Neuronal stem cell (in vitro differentiated cells): ENCODE results near the gene SIK3.

Experiments used
- DNase-seq: peaks from one replicate; pipeline ENCODE4 v3.0.0-alpha.2; 2013; ENCODE audit warnings: low spot score
- H2AFZ ChIP-seq: one replicate; pipeline ENCODE4 v1.6.1; 2013; ENCODE audit warnings: mild to moderate bottlenecking, low read length, inconsistent platforms
- H2AK5ac ChIP-seq: 2 replicates; pipeline ENCODE4 v1.6.1; 2013; ENCODE audit warnings: low read depth, mild to moderate bottlenecking, inconsistent platforms, low read length, moderate library complexity, mixed read lengths
- H2BK120ac ChIP-seq: 2 replicates; pipeline ENCODE4 v1.6.1; 2013; ENCODE audit warnings: low read depth, mild to moderate bottlenecking, inconsistent platforms, low read length, moderate library complexity, mixed read lengths
- H2BK12ac ChIP-seq: one replicate; pipeline ENCODE4 v1.6.1; 2013; ENCODE audit warnings: low read length, inconsistent platforms
- H2BK15ac ChIP-seq: 2 replicates; pipeline ENCODE4 v1.6.1; 2013; ENCODE audit warnings: mild to moderate bottlenecking, low read length, inconsistent platforms, mixed read lengths
- H2BK5ac ChIP-seq: one replicate; pipeline ENCODE4 v1.6.1; 2013; ENCODE audit warnings: inconsistent platforms, mild to moderate bottlenecking, low read length, moderate library complexity
- H3K14ac ChIP-seq: one replicate; pipeline ENCODE4 v1.6.1; 2013; ENCODE audit warnings: low read length, inconsistent platforms
- H3K18ac ChIP-seq: 2 replicates; pipeline ENCODE4 v1.6.1; 2013; ENCODE audit warnings: low read length, inconsistent platforms
- H3K23ac ChIP-seq: 2 replicates; pipeline ENCODE4 v1.6.1; 2013; ENCODE audit warnings: low read depth, mild to moderate bottlenecking, mixed read lengths, low read length, inconsistent platforms; ENCODE audit not compliant: poor library complexity
- H3K27ac ChIP-seq: replicated peaks from 3 replicates; pipeline ENCODE4 v1.5.1; 2013; ENCODE audit warnings: low read length, inconsistent platforms
- H3K27me3 ChIP-seq, 3 experiments: 2 replicates each; pipeline ENCODE4 v1.6.1; 2013; ENCODE audit warnings: low read length in 3 of 3, mild to moderate bottlenecking in 2 of 3, inconsistent platforms in 1 of 3, low read depth in 1 of 3, mixed read lengths in 1 of 3, moderate library complexity in 1 of 3; ENCODE audit not compliant: control insufficient read depth in 3 of 3, insufficient read depth in 3 of 3
- H3K36me3 ChIP-seq, 2 donors: replicated peaks in 1 of 2; 2 replicates each; pipeline ENCODE4 v1.6.1; 2013; ENCODE audit warnings: low read length in 2 of 2; ENCODE audit not compliant: control insufficient read depth in 2 of 2, insufficient read depth in 2 of 2
- H3K4ac ChIP-seq: 2 replicates; pipeline ENCODE4 v1.6.1; 2013; ENCODE audit warnings: inconsistent platforms, mild to moderate bottlenecking, low read length, moderate library complexity
- H3K4me1 ChIP-seq, 2 donors: 1 replicate in 1 of 2; 2 replicates in 1 of 2; pipeline ENCODE4 v1.6.1; 2013; ENCODE audit warnings: low read length in 2 of 2, low read depth in 1 of 2; ENCODE audit not compliant: control insufficient read depth in 2 of 2, insufficient read depth in 1 of 2
- H3K4me2 ChIP-seq: one replicate; pipeline ENCODE4 v1.6.1; 2013; ENCODE audit warnings: mild to moderate bottlenecking, low read length, inconsistent platforms; ENCODE audit not compliant: insufficient read depth, poor library complexity, severe bottlenecking
- H3K4me3 ChIP-seq, 2 donors: 2 replicates each; pipeline ENCODE4 v1.5.1; 2013; ENCODE audit warnings: low read length in 2 of 2, mild to moderate bottlenecking in 2 of 2, inconsistent platforms in 1 of 2, moderate library complexity in 1 of 2
- H3K79me1 ChIP-seq: one replicate; pipeline ENCODE4 v1.6.1; 2013; ENCODE audit warnings: low read depth, mild to moderate bottlenecking, inconsistent platforms, low read length, moderate library complexity
- H3K9ac ChIP-seq: one replicate; pipeline ENCODE4 v1.6.1; 2013; ENCODE audit warnings: mild to moderate bottlenecking, low read depth, low read length, inconsistent platforms; ENCODE audit not compliant: poor library complexity
- H3K9me3 ChIP-seq, 2 donors: replicated peaks in 1 of 2; 2 replicates each; pipeline versions ENCODE3 to v1.6.1; 2013; ENCODE audit warnings: low read length in 2 of 2, mild to moderate bottlenecking in 2 of 2, inconsistent platforms in 1 of 2, low read depth in 1 of 2, mixed read lengths in 1 of 2, moderate library complexity in 1 of 2; ENCODE audit not compliant: control insufficient read depth in 2 of 2, insufficient read depth in 1 of 2
- H4K8ac ChIP-seq: one replicate; pipeline ENCODE4 v1.6.1; 2013; ENCODE audit warnings: low read depth, mild to moderate bottlenecking, inconsistent platforms, low read length, moderate library complexity
- H4K91ac ChIP-seq: one replicate; pipeline ENCODE4 v1.6.1; 2013; ENCODE audit warnings: low read length, low read depth, mild to moderate bottlenecking, inconsistent platforms; ENCODE audit not compliant: poor library complexity
- WGBS, 2 donors: extraction: QIAGEN DNeasy Blood & Tissue Kit; methylation state at CpG; one replicate each; pipeline ENCODE4 v1.1.7; 2013; ENCODE audit warnings: missing lambda C conversion rate in 2 of 2, mixed read lengths in 1 of 2; ENCODE audit not compliant: insufficient read length in 2 of 2, insufficient replicate concordance in 1 of 2; ENCODE audit errors: extremely low coverage in 2 of 2; 5-methylcytosine and 5-hydroxymethylcytosine counted together

The SIK3 gene

DNA sequence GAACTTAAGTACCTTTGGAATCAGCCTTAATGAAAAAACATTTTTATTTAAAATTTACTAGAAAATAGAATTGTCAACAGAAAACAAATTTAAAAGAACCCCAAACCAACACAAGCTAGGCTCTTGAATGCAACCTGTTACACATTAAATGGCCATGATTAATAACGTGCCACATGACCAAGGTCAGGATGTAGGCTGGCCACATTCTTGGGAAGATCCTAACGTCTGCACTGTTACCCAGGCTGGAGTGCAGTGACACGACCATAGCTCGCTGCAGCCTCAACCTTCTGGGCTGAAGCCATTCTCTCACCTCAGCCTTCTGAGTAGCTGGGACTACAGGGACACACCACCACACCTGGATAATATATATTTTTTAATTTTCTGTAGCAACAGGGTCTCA lies 134.4 kb downstream of the SIK3 start:
- no peak overlapping the region for H3K23ac ChIP-seq
- H2BK15ac ChIP-seq, result no peak overlapping the region
- no peaks in the 10 kb centered on the region for H3K9me3 ChIP-seq
- H2BK12ac ChIP-seq, result no peak overlapping the region
- DNase-seq, result no peak
- no peak overlapping the region for H3K4me3 ChIP-seq
- H3K27me3 ChIP-seq, result no peaks in the 10 kb centered on the region
- H2AFZ ChIP-seq, result no peak overlapping the region
- no peak overlapping the region for H4K91ac ChIP-seq
- no peak overlapping the region for H3K18ac ChIP-seq
- no peak overlapping the region for H3K14ac ChIP-seq
- H3K4ac ChIP-seq, result no peak overlapping the region
- H2BK5ac ChIP-seq, result no peak overlapping the region
- H2BK120ac ChIP-seq, result no peak overlapping the region
- H4K8ac ChIP-seq, result no peak overlapping the region
- peaks cover 3% of the 10 kb centered on the region for H3K79me1 ChIP-seq
- H3K9ac ChIP-seq, result no peak overlapping the region
- no peak overlapping the region for H3K4me2 ChIP-seq
- no peak overlapping the region for H2AK5ac ChIP-seq
- WGBS, 2 donors, result no CpG with 5 or more reads among the region's 4 CpGs
- peaks cover 0 to 3% of the 10 kb centered on the region in 2 donors for H3K36me3 ChIP-seq
- H3K27ac ChIP-seq, result no peak overlapping the region
- H3K4me1 ChIP-seq, result peaks cover 5 to 10% of the 10 kb centered on the region in 2 donors

DNA sequence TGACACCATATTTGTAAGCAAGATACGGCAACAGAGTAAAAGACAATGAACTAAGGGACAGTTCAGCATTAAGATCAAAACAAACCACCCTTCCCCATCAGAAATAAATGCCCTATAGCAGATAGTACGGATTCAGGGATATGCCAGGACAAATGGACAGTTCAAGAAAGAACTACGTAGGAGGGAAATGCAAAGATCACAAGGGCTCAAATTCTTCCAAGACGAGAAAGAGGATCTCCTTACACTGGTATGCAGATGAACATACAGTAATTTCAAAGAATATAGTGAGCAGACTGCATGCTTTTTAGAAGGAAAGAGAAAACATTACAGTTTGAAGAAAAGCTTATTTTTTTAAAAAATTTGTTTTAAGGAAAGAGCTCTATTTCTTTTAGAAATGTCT lies 136.1 kb downstream of the SIK3 start:
- no peak overlapping the region for H3K9ac ChIP-seq
- H2BK15ac ChIP-seq, result no peak overlapping the region
- no peaks in the 10 kb centered on the region for H3K9me3 ChIP-seq
- H3K79me1 ChIP-seq, result peaks cover 3% of the 10 kb centered on the region
- no peak overlapping the region for H3K4me2 ChIP-seq
- no peak overlapping the region for H4K91ac ChIP-seq
- H3K4me3 ChIP-seq, result no peak overlapping the region
- no peak overlapping the region for H3K27ac ChIP-seq
- no CpG with 5 or more reads among the region's 4 CpGs for WGBS, 2 donors
- H3K14ac ChIP-seq, result no peak overlapping the region
- H2AFZ ChIP-seq, result no peak overlapping the region
- H3K27me3 ChIP-seq, result no peaks in the 10 kb centered on the region
- no peak overlapping the region for H2BK12ac ChIP-seq
- H2BK5ac ChIP-seq, result no peak overlapping the region
- no peak overlapping the region for H4K8ac ChIP-seq
- no peak overlapping the region for H3K23ac ChIP-seq
- peaks cover 0 to 6% of the 10 kb centered on the region in 2 donors for H3K36me3 ChIP-seq
- no peak overlapping the region for H2AK5ac ChIP-seq
- no peak overlapping the region for H2BK120ac ChIP-seq
- no peak for DNase-seq
- H3K4ac ChIP-seq, result no peak overlapping the region
- H3K4me1 ChIP-seq, result peaks cover 7 to 10% of the 10 kb centered on the region in 2 donors
- H3K18ac ChIP-seq, result no peak overlapping the region

GRCh38 chr11:116960930-116961329 lies 137.3 kb downstream of the SIK3 start:
- H3K4me2 ChIP-seq, result no peak overlapping the region
- H2BK120ac ChIP-seq, result no peak overlapping the region
- no peak overlapping the region for H3K4ac ChIP-seq
- no peak overlapping the region for H2AFZ ChIP-seq
- no peak for DNase-seq
- no CpG with 5 or more reads among the region's 3 CpGs for WGBS, 2 donors
- no peak overlapping the region for H3K27ac ChIP-seq
- no peak overlapping the region for H3K9ac ChIP-seq
- H2AK5ac ChIP-seq, result no peak overlapping the region
- no peak overlapping the region for H3K18ac ChIP-seq
- peaks cover 2% of the 10 kb centered on the region for H3K79me1 ChIP-seq
- H4K8ac ChIP-seq, result no peak overlapping the region
- no peak overlapping the region for H2BK15ac ChIP-seq
- no peaks in the 10 kb centered on the region for H3K27me3 ChIP-seq
- peaks cover 7 to 10% of the 10 kb centered on the region in 2 donors for H3K4me1 ChIP-seq
- no peak overlapping the region for H2BK5ac ChIP-seq
- no peak overlapping the region for H2BK12ac ChIP-seq
- no peaks in the 10 kb centered on the region for H3K9me3 ChIP-seq
- H4K91ac ChIP-seq, result no peak overlapping the region
- H3K14ac ChIP-seq, result no peak overlapping the region
- peaks cover 0 to 18% of the 10 kb centered on the region in 2 donors for H3K36me3 ChIP-seq
- H3K4me3 ChIP-seq, result no peak overlapping the region
- H3K23ac ChIP-seq, result no peak overlapping the region

- Histone ChIP-seq H3K4me3 (no peak overlapping the region), H3K9ac (no peak overlapping the region), H3K36me3 (peaks cover 3 to 35% of the 10 kb centered on the region in 2 donors), H3K4me1 (peaks cover 10 to 11% of the 10 kb centered on the region in 2 donors), H3K4ac (no peak overlapping the region), H2AK5ac (no peak overlapping the region), H3K23ac (no peak overlapping the region), H2BK120ac (no peak overlapping the region), H2BK5ac (no peak overlapping the region), H3K4me2 (no peak overlapping the region), H3K18ac (no peak overlapping the region), H4K8ac (no peak overlapping the region), H2BK15ac (no peak overlapping the region), H3K9me3 (no peaks in the 10 kb centered on the region), H2AFZ (no peak overlapping the region), H3K27me3 (no peaks in the 10 kb centered on the region), H3K27ac (no peak overlapping the region), H2BK12ac (no peak overlapping the region), H4K91ac (no peak overlapping the region), H3K79me1 (no peaks in the 10 kb centered on the region), H3K14ac (no peak overlapping the region)
- no peak for DNase-seq
- WGBS, 2 donors, result no CpG with 5 or more reads among the region's 3 CpGs
Measured at GRCh38 chr11:116958246-116958645, 140.0 kb downstream of the SIK3 start.
